ENCODE data around the gene JDP2.

The JDP2 gene

DNA sequence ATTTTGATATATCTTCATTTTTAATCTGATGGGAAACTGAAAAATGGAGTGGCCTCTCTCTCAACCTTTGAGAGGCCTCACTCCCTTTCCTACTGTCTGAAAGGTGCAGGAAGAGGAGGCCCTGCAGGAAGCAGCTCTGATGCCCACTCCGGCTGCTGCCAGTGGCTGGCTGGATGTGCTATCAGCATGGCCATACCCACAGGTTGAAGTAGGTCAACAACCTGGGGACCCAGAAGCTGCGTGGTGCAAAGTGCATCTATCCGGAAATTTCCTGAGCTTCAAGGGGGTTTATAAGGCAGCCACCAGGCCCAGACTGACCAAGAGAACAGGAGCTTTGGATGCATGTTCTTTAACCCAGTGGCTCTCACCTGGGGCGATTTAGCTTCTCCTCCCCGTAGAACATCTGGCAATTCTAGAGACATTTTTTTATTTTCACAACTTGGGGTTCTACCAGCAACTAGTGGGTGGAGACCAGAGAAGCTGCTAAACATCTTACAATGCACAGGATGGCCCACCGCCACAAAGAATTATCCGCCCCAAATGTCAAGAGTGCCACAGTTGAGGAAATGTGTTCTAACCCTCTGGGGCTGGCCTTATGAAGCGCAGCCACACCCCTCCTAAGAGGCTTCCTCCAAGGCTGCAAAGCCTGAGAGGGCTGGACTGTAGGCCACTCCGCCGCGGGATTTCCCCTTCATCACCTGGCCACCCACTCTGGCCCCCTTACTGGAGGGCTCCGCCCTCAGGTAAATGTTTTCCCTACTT lies 86.3 kb downstream of the JDP2 start:
- TF ChIP-seq, protein P1, sequence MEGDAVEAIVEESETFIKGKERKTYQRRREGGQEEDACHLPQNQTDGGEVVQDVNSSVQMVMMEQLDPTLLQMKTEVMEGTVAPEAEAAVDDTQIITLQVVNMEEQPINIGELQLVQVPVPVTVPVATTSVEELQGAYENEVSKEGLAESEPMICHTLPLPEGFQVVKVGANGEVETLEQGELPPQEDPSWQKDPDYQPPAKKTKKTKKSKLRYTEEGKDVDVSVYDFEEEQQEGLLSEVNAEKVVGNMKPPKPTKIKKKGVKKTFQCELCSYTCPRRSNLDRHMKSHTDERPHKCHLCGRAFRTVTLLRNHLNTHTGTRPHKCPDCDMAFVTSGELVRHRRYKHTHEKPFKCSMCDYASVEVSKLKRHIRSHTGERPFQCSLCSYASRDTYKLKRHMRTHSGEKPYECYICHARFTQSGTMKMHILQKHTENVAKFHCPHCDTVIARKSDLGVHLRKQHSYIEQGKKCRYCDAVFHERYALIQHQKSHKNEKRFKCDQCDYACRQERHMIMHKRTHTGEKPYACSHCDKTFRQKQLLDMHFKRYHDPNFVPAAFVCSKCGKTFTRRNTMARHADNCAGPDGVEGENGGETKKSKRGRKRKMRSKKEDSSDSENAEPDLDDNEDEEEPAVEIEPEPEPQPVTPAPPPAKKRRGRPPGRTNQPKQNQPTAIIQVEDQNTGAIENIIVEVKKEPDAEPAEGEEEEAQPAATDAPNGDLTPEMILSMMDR (conservative IDR thresholded peaks at IDR 0.05; ENCODE audit: control insufficient read depth, insufficient read depth, low read depth, low read length): no peak
- H3K4me3 ChIP-seq (ENCODE audit: control insufficient read depth, low read depth, low read length): no peak overlapping the region
- DNase-seq (ENCODE audit: low read depth): no peak

DNA sequence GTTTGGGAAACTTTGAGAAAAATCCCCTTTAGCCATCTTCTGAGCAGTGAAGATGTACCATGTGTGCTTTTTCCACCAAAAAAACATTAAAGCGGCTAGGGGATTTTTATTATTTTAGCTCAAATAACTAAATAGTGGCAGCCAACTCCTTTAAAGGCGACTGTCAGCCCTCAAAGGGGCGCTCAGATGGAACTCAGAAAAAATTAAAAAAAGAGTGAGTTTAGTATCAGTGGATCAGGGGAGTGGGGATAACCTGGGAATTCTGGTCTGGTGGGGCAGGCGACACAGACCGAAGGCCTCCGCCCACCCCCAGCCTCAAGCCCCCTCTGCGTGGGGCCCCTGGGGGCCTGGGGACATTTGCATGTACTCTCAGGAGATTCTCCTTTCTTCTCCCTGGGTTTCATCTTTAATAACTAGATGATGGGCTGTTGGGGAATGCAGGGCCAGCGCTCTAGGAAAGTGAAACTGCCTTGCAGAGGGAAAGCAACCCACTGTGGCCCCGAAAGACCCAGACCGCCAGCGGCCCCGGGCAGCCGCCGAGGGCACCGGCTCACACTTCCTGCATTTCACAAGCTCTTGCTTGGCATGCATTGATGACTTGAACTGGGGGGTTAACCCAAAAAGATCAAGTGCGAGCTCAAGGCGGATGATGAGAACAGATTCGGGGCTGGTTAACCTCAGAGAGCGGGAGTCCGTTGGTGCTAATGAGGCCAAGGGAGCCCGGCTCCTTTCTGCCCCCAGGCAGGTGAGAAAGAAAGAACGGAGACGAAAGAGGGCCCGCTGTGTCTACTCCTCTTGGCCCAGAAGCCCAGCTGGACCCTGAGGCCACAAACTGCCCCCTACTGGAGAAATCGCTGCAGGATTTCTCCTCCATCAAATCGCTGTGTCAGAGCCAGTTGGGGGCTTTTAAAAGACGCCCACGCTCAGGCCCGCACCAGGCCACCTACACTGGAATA lies 87.1 kb downstream of the JDP2 start:
- peak; percentile 24 for DNase-seq (ENCODE audit: low read depth)
- peak overlapping the region; percentile 43 for H3K4me3 ChIP-seq (ENCODE audit: control insufficient read depth, low read depth, low read length)
- TF ChIP-seq, protein P1 (conservative IDR thresholded peaks at IDR 0.05; ENCODE audit: control insufficient read depth, insufficient read depth, low read depth, low read length): peak; percentile 49

DNA sequence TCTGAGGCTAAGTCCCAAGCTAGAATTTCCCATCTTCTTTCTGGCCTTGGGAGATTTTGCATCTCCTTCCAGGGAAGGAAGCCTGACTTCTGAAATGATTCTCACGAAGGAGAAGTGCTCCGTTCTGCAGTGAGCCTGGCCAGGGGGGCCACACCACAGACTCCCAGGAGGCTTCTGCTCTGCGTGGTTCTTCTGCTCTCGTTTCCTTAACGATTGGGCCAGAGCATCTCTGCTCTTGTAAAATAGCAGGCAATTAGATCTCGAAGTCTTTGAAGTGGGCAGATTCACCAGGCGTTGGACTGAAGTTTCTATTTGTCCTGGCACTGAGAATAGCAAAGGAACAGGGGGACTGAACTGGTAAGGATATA lies 87.8 kb downstream of the JDP2 start:
- H3K4me3 ChIP-seq (ENCODE audit: control insufficient read depth, low read depth, low read length): peak overlapping the region; percentile 43
- peak; percentile 58 for DNase-seq (ENCODE audit: low read depth)
- TF ChIP-seq, protein P1 (conservative IDR thresholded peaks at IDR 0.05; ENCODE audit: control insufficient read depth, insufficient read depth, low read depth, low read length): no peak

DNA sequence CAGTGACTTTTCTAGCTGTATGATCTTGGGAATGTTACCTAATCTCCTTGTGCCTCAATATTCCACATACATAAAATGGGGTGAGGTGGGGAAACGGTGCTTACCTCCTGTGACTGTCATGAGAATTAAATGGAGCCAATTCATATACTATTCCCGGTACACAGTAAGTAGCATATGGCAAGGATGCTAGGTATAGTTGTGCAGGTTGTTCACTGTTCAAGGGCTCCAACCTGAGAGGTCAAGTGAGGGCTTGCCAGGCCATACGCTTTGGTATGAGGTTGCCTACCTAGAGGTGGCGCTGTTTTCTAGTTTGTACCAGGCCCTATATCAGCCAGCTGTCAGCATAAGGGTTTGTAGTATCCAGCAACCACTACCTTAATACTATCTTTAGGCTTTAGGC lies 90.8 kb downstream of the JDP2 start:
- TF ChIP-seq, protein P1 (conservative IDR thresholded peaks at IDR 0.05; ENCODE audit: control insufficient read depth, insufficient read depth, low read depth, low read length): peak; percentile 49
- H3K4me3 ChIP-seq (ENCODE audit: control insufficient read depth, low read depth, low read length): no peak overlapping the region
- DNase-seq (ENCODE audit: low read depth): peak; percentile 37

DNA sequence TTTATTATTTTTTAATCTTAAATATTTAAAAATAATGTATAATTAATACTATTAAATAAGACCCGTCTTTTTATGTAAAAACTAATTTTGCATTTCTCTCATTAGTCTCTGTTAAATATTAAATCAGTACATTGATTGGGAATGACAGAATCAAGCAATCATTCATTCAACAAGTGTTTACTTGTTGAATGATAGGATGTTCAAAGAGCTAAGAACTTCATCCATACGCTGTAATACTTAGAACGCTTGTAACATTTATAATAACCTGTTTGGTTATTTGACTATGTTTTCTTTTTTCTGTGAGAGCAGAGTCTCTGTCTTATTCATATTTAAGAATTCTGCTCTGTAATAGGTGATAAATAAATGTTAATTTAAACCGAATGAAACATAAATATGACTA lies 91.6 kb downstream of the JDP2 start:
- no peak overlapping the region for H3K4me3 ChIP-seq (ENCODE audit: control insufficient read depth, low read depth, low read length)
- TF ChIP-seq, protein P1 (conservative IDR thresholded peaks at IDR 0.05; ENCODE audit: control insufficient read depth, insufficient read depth, low read depth, low read length): no peak
- DNase-seq (ENCODE audit: low read depth): no peak

DNA sequence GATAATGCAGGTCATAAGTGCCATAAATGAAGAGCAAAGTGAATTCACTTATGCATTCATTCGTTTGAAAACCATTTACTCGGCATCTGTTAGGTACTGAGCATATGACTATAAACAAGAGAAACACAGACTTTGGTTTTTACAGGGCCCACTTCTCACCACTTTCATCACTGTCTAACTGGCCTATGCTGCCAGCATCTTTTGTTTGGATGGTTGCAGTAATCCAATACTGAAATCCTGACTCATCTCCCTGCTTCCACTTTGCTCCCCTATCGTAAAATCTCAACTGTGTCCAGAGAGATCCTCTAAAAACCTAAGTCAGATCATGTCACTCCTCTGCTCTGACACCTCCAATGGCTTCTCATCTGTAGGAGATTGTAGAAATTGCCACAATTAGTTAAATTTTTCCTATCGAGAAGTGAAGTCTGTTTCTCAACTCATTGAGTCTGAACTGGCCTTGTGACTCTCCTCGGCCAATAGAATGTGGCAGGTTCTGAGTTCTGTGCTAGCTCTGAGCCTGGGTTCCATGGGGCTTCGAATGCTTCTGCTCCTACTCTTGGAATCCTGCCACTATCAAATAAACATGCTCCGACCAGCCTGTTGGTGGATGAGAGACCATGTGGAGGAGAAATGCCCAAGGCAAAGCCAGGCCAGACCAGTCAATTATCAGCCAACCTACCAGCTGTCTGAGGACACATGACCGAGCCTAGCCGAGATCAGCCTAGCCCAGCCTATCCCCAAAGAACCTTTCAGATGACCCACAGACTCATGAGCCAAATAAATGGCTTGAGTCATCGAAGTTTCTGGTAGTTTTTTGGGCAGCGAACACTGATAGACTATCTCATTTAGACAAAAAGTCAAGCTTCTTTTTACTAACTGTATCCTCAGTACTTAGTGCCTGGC lies 92.3 kb downstream of the JDP2 start:
- peak; percentile 67 for DNase-seq (ENCODE audit: low read depth)
- H3K4me3 ChIP-seq (ENCODE audit: control insufficient read depth, low read depth, low read length): no peak overlapping the region
- TF ChIP-seq, protein P1 (conservative IDR thresholded peaks at IDR 0.05; ENCODE audit: control insufficient read depth, insufficient read depth, low read depth, low read length): no peak

Measured in fibroblast of mammary gland (primary cell).